Activated CD4-positive, alpha-beta T cell treated with anti-CD3 and anti-CD28 coated beads for 24 hours (primary cell): Measurements from ENCODE around the gene SIAH3.

Experiments used
- DNase-seq, 2 donors: peaks; one replicate each; pipeline ENCODE4 v3.0.0-alpha.2; 2020; ENCODE audit warnings: low read depth in 2 of 2

SIAH3 gene

DNA sequence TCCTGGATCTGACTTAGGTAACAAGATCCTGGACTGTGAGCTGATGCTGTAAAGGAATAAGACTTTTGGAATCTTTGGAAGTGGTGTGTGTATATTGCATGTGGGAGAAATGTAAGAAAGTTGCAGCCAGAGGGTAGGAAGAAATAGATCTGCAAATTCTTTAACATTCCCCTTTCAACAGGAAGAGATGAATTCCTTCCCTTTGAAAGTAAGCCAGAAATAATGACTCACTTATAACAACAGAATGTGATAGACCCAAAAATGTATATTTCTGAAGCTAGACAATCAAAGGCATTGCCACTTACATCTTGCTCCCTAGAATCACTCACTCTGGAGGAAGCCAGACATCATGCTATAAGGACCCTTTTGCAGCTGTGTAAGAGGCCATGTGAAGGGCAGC, 9.8 kb upstream of the SIAH3 start:
- DNase-seq, result no peak

DNA sequence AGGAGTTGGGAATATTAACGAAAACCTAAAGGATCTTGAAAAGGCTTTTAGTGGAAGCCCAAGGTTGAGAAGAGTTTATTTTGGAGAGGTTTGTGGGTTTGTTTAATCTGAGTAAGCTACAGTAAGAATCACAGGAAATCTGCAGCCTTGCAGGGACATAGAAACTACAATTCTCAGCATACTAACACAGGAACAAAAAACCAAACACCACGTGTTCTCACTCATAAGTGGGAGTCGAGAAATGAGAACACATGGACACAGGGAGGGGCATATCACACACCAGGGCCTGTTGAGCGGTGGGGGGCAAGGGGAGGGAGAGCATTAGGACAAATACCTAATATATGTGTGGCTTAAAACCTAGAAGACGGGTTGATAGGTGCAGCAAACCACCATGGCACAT, 8.7 kb upstream of the SIAH3 start:
- DNase-seq, result no peak

DNA sequence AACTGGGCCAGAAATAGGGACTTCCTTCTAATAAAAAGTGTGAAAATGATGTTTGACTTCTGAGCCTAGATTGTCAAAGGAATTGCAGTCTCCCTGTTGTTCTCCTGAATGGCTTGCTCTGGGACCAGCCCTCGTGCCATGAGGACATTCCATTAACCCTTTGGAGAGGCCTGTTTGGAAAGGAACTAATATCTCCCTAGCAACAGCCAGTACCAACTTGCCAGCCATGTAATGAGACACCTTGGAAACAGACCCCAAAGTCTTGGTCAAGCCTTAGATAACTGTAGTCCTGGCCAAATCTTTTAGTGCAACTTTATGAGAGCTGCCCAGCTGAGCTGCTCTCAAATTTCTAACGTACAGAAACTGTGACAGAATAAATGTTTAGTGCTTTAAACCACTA, 8.2 kb upstream of the SIAH3 start:
- no peak for DNase-seq

DNA sequence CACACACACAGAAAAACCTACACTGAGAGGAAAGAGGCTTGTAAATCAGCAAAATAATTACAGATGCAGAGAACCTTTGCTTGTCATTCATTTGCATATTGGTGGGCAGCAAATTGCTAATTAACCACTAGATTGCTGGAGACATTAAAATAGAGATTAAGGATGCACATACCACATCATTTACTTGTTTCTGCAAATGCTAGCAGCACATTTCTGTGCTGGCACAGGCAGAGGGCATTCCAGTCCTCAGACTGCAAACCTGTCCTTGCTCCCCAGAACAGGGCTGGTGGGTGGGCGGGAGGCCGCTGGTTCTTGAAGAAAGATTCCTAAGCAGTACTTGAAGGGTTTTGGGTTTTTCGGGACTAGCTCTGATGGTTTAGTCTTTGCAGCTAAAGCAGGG, 941 bp upstream of the SIAH3 start:
- DNase-seq, result no peak

DNA sequence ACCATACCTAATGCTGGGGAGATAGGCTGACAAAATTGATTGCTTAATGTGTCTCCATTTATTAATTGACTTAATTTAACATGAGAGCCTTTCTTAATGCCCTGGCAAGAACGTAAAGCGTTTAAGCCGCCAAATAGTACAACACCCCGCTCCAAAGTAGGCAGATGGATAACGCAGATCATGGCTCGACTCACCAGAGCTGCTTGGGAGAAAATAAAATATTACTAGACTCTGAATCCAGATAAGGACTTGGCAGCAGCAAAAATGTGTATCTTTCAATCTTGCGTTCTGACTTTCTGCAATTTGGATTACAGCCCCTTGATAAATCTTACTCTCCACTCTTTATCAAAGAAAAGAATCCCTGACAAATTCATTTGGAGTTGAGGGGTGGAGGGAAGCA, 403 bp upstream of the SIAH3 start:
- DNase-seq, result no peak

DNA sequence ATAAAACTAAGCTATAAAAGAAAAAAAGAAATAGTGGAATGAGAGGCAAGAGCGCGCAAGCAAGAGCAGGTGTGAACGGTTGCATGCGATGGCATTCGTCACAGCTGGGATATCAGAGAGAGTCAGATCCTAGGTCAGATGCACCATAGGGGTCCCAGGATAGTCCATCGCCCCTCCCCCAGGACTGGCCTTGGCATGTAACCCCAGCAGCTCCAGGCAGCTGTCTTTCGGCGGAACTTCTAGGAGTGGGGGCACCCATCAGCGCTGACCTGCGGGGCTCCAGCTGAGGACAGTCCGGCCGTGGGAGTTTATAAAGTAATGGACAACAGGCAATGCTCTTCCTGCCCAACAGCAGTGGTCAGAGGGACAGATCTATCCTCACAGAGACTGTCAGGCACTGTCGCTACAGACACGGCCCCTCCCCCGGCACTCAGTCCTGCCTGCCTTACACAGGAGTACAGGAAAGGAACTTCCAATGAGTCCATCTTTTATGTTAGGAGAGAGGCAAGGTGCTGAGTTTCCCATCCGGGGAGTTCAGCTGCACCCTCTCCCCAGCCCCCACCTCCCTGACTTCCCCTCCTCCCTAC, 1.4 kb downstream of the SIAH3 start:
- DNase-seq, result no peak

DNA sequence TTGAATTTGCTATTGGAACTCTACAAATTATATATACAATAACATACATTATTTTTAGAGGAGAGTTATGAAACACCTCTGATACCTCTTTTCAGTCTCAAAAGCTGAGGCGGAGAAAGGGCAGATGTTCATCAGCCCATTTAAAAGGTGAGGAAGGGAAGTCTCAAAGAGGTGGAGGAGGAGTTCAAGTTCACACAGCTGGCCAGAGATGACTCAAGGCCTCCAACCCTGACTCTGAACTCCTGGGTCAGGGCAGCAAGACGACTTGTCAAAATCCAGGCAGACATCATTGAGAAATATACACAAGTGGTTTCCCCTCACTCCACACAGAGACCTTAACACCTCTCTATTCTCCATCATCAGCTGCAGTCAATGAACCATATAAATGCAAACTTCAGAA, 2.1 kb downstream of the SIAH3 start:
- DNase-seq, result no peak

DNA sequence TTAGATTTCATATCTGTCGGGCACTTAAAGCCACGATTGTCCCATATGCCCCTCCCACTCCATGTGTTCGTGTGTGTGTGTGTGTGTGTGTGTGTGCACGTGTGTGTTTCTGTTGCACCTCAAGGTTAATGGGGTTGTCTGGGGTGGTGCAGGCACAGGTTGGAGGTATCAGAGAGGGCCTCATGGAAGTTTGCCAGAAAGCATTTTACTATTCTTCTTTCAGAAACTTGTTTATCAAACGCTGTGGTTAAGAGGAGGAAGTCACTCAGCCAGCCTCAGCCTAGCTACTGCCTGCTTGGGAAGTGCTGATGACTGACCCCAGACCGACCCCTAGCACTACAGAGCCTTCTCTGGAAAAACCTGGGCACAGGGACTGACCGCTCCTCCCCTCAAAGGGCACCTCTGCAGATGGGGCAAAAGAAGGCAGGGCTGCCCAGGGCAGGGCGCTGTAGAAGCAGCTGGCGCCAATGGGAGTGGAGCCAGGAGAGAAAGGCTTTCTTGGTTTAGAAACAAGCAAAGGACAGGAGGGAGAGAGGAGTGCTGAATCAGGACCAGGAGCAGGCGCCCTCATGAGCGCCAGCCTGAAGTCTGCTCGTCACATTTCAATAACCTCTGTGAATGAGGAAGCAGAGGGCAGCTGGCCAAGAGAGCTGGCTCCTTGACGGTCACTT, 3.9 kb downstream of the SIAH3 start:
- DNase-seq, result no peak

DNA sequence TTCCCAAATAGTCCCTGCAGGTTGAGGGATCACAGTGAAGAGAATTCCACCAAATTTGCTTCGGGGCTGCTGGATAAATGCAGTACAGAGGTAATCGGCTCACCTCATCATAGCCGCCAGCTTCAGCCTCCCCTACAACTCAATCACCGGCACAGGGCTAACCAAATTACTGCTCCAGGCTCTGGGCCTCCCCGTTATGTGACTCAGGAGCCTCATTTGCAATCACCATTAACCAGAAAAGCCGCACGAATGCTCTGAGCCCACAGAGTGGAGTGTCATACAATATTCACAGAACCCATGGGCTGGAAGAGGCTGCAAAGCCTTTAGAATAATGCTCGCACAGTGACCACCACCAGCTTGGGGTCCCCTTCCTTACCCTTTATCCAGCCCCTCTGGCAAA, 4.9 kb downstream of the SIAH3 start:
- DNase-seq, result no peak

DNA sequence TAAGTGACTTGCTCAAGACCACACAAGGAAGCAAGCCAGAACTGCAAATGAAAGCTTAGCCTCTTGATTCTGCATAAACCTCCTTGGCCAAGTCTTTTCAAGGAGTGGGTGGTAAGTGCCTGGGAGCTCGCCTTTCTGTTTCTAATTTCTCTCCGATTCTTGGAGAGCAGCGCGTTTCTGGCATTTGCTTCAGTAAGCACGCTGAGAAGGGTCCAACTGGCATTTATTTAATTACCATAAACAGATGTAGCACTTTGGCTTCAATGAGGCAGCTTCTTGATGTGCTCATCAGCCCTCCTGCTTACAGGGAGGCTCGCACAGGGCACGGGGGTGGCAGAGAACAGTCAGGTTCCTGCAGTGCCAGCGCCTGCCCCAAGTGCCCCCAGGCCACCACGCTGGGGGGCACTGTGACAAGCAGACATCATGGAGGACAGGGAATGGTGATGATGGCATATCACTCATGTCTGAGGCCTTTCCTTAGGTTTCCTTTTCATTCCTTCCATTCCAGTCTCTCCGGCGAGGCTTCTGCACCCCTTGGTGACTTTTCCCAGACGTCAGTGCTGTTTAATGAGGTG, 13.3 kb downstream of the SIAH3 start:
- no peak for DNase-seq

DNA sequence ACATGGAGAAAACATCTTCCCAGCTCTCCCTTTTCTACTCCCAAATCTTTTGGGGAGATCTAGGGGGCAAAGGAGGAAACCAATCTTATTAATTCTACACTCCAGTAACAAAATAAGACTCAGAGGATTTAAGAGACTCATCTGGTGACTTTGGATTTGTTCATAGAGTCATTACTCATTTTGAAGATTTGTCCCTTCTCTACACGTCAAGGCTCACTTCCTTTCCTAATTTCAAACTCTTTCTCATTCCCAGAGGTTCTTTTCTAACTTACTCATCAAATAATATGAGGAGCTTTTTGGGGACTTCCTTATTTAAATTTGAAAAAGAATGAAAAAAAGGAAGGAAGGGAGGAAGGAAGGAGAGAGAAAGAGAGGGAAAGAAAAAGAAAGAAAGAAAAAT, 14.4 kb downstream of the SIAH3 start:
- no peak for DNase-seq

DNA sequence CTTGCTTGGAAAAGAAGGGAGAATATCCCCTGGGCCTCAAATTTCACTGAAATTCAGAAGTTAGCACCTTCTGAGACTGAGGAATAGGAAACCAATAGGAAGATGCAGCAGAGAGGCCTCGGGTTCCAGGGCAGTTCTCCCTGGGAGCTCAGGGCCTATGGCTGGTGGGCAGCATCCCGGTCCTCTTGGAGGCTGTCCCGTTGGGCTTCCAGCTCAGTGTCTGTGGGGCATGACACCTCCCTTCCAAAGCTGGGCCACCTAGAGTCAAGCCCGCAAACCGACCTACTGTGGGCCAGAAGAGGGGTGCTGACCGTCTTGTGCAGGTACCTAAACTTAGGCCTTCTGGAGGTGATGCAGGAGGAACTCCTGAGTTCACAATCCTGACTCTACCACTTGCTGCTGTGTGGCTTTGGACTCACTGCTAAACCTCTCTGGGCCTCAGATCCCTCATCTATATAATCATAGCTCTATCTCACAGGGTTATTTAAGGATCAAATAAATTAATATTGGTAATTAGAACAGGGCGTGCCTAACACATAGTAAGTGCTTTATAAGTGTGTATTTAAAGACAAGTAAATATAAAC, 17.1 kb downstream of the SIAH3 start:
- DNase-seq, result no peak

DNA sequence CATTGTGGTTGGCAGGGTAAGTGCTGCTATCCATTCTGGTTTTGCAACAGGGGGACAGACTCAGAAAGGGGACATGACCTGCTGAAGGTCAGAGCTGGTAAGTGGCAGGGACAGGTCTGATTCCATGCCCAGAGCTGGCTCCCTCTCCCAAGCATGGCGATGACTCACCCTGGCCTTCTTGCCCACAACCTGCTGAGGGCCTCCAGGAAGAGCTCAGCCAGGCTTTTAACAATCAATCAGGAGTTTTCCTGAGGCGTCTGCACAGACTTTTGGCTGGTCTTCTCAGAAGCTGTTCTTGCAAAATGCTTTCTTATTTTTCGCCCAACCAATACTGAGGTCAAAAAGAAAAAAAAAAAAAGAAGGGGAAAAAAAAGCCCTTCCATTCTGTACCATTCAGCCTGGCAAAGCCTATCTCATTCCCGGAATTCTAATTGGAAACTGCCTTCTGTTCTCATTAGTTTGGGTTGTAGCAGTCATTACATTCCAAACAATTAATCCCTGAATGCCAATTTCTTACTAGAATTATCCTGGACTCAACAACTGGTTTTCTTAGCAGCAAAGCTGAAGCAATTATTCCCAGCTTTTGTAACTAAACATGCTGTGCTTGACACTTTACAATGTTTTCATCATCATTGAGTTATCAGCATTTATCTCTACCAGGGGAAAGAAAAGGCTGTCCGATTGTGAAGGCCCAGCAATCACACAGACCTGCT, 17.7 kb downstream of the SIAH3 start:
- DNase-seq, result no peak

DNA sequence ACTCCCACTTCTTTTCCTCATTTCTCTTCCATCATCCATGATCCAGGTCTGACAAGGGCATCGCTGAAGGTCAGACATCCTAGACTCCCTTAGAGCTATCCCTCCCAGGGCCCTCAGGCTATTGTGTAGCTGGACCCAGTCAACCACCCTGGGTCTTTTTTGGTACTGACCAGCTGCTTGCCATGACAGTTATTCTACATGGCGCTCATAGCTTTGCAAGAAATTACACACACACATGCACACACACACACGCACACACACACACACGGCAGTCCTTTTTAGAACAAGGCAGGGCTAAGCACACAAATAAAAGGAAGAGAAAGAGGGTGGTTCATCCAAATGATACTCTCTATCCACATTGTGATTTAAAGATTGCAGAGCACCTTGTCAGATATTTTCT, 18.3 kb downstream of the SIAH3 start:
- DNase-seq, result no peak

DNA sequence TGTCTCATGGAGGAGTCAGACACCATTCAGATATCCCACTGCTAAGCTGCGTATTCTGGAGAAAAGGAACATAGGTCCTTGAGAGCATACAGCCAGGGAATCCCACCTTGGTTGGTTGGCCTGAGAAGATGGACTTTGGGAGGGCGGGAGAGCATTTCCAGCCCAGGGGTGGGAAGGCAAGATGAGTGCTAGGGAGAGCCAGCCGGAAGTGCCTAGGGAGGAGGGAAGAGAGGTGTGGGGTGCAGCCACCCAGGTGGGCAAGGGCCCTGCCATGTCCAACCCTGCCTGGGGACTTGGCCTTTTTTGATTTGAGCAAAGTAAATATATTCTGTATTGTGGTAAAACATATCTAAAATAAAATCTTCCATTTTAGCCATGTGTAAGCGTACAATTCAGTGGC, 19.7 kb downstream of the SIAH3 start:
- no peak for DNase-seq

DNA sequence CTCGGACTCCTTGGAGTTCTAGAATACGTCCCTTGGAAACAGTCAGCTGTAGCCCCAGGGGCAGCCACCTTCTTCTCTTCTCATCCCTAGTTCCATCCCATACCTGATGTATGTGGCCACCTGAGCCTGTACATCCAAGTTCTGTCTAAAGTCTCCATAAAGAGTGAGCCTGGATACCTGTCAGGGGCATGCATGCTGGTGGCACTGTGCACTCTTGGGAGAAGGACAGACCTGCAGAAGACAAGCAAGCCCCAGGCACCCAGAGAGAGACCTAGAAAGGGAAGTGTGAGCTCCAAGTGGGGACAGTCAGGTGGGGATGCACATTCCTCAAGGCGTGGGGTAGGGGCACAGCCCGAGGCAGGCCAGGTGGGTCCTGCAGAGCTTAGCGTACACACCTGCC, 21.4 kb downstream of the SIAH3 start:
- DNase-seq, result no peak

DNA sequence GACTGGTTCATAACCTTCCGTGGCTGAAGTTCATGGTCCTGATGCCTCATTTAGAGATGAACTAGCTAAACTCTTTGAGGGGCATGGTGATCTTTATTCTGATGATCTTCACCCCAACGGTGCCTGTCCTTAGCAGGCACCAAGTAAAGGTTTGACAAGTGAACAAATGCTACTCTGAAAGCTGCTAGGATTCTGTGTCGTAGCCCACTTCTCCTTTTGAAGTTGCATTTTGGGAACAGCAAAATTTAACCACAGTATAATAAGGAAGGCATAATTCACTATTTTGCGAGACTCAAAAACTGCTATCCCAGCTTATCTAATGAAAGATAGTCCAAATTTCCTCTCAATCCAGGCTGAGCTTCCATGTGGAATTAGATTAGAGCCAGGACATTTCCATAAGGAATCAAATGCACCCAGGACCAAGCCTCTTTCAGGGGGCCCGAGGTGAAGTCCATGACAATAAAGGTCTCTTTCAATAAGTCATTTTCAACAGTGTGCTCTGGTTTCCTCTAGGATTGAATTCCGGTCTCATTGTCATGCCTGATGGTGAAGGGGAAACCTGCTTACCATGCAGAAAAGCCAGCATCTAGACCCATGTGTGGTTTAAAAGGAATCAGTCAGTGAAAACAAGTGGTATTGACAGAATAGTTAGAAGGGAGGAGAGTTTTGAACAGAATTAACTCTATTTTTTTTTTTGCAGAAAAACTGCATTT, 23.1 kb downstream of the SIAH3 start:
- no peak for DNase-seq

DNA sequence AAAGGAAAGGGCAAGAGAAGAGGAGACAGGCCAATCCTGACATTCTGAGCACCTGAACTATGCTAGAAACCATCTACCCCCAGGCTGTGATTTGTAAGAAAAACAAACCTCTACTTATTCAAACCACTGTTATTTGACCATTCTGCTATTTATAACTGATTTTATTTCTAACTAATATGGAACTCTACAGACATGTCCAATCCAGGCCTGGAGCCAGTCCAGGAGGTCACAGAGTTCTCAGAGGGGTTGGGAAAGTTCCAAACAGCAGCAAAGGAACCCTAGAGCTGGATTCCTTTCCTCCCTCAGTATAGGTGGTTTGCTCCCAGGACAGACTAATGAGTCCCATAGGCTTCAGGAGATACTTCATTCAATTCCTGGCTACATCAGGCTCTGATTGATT, 24.2 kb downstream of the SIAH3 start:
- no peak for DNase-seq

DNA sequence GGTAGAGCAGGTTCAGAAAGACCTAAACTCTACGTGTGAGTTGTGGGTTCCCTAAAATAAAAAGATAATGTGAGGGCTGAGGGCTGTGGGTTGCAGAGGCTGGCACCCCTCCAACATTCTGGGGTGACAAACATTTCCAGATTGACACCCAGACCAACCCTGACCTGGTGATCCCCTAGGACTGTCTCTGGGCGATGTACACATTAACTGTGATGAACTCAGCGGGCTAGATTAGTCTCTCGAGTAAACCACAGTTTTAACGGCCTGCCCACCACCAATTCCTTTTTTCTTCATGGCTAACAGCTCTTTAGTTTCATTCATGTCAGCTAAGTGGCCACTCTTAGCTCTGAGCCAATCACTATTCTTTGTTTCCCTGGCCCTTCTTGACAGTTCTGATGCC, 24.8 kb downstream of the SIAH3 start:
- DNase-seq, result no peak

DNA sequence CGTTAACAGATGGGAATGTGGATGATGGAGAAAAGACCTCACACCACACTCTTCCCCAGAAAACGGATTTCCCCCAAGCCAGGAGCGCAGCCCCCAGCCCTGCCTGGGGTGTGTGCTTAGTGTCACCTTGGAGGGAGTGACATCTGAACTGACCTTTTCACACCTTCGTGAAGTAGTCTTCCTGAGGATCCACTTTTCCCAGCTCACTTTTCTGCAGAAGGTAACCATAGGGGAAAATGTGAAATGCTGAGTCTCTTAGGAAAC, 26.2 kb downstream of the SIAH3 start:
- DNase-seq, result no peak

DNA sequence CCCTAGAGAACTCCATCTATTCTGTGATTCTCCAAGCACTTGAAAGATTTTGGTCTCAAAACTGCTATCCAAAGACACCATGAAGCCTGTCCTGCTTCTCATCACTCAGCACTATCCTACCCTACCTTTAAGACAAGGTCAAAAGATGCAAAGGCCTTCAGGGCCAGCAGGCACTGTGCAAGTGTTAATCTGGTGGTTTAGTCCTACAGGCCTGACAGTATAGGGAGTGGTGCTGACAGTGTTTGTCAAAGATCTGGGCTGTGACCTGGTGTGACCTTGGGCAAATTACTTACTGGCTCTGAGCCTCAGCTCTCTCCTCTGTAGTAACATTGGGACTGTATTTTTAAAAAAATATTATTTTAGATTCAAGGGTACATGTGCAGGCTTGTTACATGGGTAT, 28.0 kb downstream of the SIAH3 start:
- DNase-seq, result no peak

DNA sequence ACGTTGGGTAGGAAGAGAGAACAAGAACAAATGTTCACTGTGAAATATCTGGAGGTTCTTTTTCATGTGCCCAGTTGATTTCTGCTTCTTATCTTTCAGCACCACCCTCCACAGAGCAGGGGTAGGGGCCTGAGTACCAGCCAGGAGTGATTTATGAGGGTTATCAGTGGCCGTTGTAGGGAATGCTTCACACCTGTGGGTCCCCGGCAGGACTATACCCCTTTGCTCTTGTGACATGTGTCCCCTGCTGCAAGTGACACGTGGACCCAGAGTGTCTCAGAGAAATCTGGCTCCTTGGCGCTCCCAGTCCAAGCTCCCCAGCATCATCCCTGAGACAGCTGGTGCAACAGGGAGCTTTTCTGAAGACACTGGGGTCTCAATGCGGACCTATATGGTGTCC, 29.7 kb downstream of the SIAH3 start:
- no peak for DNase-seq
